ENCODE data around the gene CREBBP. TPM values are rescaled to one million over a fixed set of nuclear protein-coding genes. Genes with fewer than 3 reads are reported as not detected.
A peak's percentile ranks its signal among the peaks of the same experiment; 100 is the strongest.

The CREBBP gene
- total RNA-seq, 3 donors from 2014 or later: 44.7 to 47.2 (median 45.3) TPM

- ATAC-seq: no peak
- H3K27me3 Mint-ChIP-seq (ENCODE audit: low read depth): no peaks in the 10 kb centered on the region
- H3K4me3 Mint-ChIP-seq: no peak overlapping the region
- no peak for DNase-seq
- peaks cover 63% of the 10 kb centered on the region for H3K4me1 Mint-ChIP-seq (ENCODE audit: low read depth)
- no peaks in the 10 kb centered on the region for H3K9me3 Mint-ChIP-seq
- H3K36me3 Mint-ChIP-seq (ENCODE audit: insufficient read depth): peaks cover 30% of the 10 kb centered on the region
These were observed 88.0 kb downstream of the CREBBP start for GRCh38 chr16:3792472-3793012.

DNA sequence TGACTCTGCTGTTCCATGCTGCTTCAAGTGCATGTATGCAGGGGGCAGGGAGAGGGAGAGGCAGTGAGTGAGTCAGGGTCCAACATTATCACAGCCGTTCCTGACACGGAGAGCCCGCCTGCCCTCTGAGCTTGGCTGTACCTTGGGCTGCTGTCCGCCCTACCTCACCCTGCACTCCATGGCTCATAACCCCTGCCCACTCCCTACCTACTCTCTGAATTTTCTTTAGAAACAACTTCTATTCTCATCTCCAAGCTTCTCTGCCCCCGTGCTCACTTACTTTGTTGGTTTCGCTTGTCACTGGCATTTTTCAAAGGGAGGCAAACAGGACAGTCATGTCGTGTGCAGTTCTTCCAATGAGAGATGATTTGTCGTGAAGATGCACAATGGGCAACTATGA lies 88.8 kb downstream of the CREBBP start:
- Mint-ChIP-seq H3K4me1 (ENCODE audit: low read depth) (peaks cover 58% of the 10 kb centered on the region), H3K9me3 (no peaks in the 10 kb centered on the region), H3K36me3 (ENCODE audit: insufficient read depth) (peaks cover 32% of the 10 kb centered on the region)

GRCh38 chr16:3789375-3790099 lies 91.0 kb downstream of the CREBBP start:
- no peaks in the 10 kb centered on the region for H3K27me3 Mint-ChIP-seq (ENCODE audit: low read depth)
- H3K4me3 Mint-ChIP-seq: peak overlapping the region; percentile 12
- DNase-seq (no peak), ATAC-seq (peak; percentile 86 to 92)
- peaks cover 50% of the 10 kb centered on the region for H3K4me1 Mint-ChIP-seq (ENCODE audit: low read depth)
- H3K9me3 Mint-ChIP-seq: no peaks in the 10 kb centered on the region
- H3K36me3 Mint-ChIP-seq (ENCODE audit: insufficient read depth): peaks cover 40% of the 10 kb centered on the region

More for the DNA sequence above, 88.8 kb downstream of the CREBBP start:
- DNase-seq: no peak
- H3K27me3 Mint-ChIP-seq (ENCODE audit: low read depth): no peaks in the 10 kb centered on the region
- H3K4me3 Mint-ChIP-seq: no peak overlapping the region
- no peak for ATAC-seq

DNA sequence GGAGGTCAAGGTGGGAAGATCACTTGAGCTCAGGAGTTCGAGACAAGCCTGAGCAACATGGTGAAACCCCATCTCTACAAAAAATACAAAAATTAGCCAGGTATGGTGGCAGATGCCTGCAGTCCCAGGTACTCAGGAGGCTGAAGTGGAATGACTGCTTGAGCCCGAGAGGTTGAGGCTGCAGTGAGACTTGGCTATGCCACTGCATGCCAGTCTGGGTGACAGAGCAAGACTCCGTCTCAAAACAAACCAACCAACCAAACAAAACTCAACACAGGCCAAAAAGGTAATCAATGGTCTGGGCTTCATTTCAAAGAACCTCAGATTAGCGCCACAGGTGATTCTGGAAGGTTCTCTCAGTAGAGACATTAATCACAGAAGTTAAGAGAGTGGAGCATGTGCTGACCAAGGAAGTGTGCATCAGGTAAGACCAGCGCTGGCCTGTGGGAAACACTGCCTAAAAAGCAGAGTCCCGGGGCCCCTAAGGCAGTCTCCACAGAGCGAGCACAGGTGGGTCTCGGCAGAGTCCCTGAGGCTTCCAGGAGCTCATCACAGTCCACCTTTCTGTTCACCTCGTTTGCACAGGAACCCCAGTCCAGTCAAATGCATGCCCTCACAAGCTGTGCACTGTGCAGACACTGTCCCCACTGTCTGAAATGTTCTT lies 91.7 kb downstream of the CREBBP start:
- no peaks in the 10 kb centered on the region for H3K27me3 Mint-ChIP-seq (ENCODE audit: low read depth)
- no peak overlapping the region for H3K4me3 Mint-ChIP-seq
- peaks cover 46% of the 10 kb centered on the region for H3K36me3 Mint-ChIP-seq (ENCODE audit: insufficient read depth)
- no peaks in the 10 kb centered on the region for H3K9me3 Mint-ChIP-seq
- DNase-seq (no peak), ATAC-seq (no peak)
- peaks cover 47% of the 10 kb centered on the region for H3K4me1 Mint-ChIP-seq (ENCODE audit: low read depth)

DNA sequence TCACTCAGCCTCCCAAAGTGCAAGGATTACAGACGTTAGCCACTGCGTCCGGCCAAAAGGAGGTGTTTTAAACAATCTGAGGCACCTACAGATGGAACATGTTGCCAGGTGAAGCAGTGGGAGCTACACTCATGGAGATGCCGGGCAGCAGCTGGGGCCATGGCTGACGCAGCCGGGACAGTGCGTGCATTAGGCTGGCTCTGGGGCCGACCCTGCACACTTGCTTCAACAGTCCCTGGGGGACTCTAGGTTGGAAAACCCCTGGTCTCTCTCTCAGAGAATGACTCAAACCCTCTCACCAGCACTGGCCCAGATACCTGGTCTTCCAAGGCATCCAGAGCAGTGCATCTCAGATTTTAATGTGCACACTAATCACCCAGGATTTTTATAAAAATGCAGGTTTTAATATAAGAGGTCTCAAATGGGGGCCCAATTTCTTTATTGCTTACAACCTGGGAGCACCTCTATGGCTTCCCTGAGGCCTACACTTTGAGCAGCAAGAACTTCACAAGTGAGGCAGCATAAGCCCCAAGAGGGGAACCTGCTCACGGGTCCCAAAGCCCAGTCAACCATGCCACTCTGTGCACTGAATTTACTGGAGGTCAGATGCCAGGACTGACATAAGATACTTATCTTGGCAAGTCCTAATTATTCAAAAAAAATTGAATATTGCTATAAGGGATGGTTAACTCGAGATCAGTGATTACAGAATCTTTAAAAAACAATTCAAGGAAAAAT lies 92.4 kb downstream of the CREBBP start:
- ATAC-seq (peak in 1 of 2 donors; percentile 38), DNase-seq (no peak)
- H3K27me3 Mint-ChIP-seq (ENCODE audit: low read depth): no peaks in the 10 kb centered on the region
- H3K36me3 Mint-ChIP-seq (ENCODE audit: insufficient read depth): peaks cover 47% of the 10 kb centered on the region
- H3K4me1 Mint-ChIP-seq (ENCODE audit: low read depth): peaks cover 44% of the 10 kb centered on the region
- no peak overlapping the region for H3K4me3 Mint-ChIP-seq
- no peaks in the 10 kb centered on the region for H3K9me3 Mint-ChIP-seq

- Mint-ChIP-seq H3K27me3 (ENCODE audit: low read depth) (no peaks in the 10 kb centered on the region), H3K4me3 (no peak overlapping the region), H3K9me3 (no peaks in the 10 kb centered on the region), H3K36me3 (ENCODE audit: insufficient read depth) (peaks cover 46% of the 10 kb centered on the region), H3K4me1 (ENCODE audit: low read depth) (peaks cover 26% of the 10 kb centered on the region)
- ATAC-seq: no peak
- DNase-seq: no peak
These were observed 95.1 kb downstream of the CREBBP start for GRCh38 chr16:3785413-3785812.

DNA sequence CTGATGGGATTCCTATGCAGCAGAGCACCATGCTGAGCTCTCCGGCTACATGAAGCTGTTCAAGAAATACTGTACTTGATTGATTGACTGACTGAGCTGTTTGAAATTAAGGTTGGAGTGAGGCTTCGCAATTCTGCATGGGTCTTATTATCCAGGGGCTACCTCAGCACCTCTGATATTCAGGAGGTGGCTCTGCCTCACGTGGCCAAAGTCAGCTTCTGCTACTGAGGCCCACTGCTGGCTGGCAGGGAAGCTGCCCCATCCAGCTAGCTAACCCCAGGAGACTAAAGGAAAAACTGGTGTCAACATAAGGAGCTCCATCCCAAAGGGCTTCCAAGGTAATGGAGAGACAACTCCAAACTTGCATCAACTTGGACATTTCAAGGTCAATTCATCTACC lies 97.0 kb downstream of the CREBBP start:
- Mint-ChIP-seq H3K27me3 (ENCODE audit: low read depth) (no peaks in the 10 kb centered on the region), H3K4me1 (ENCODE audit: low read depth) (peaks cover 9% of the 10 kb centered on the region)

DNA sequence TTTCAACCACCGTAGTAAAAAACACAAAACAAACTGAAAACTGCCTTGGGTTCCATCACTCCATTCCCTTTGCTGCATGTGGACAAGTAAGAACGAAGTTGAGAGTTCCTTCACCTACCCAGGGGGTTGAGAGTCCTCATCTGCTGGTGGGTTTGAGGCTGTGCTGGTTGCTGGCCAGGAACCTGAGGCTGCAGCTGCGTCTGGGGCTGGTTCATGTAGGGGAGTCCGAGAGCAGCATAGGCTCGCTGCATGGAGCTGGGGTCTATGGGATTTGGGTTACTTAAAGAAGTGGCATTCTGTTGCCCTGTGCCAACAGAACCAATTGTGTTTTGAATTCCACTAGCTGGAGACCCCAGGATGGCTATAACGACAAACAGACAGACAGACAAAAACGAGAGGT lies 97.9 kb downstream of the CREBBP start:
- Mint-ChIP-seq H3K4me1 (ENCODE audit: low read depth) (peaks cover 3% of the 10 kb centered on the region), H3K36me3 (ENCODE audit: insufficient read depth) (peaks cover 47% of the 10 kb centered on the region), H3K9me3 (no peaks in the 10 kb centered on the region), H3K27me3 (ENCODE audit: low read depth) (no peaks in the 10 kb centered on the region), H3K4me3 (no peak overlapping the region)
- DNase-seq (no peak), ATAC-seq (no peak)

More for the DNA sequence above, 97.0 kb downstream of the CREBBP start:
- DNase-seq: no peak
- H3K4me3 Mint-ChIP-seq: no peak overlapping the region
- no peaks in the 10 kb centered on the region for H3K9me3 Mint-ChIP-seq
- H3K36me3 Mint-ChIP-seq (ENCODE audit: insufficient read depth): peaks cover 41% of the 10 kb centered on the region
- ATAC-seq: no peak

DNA sequence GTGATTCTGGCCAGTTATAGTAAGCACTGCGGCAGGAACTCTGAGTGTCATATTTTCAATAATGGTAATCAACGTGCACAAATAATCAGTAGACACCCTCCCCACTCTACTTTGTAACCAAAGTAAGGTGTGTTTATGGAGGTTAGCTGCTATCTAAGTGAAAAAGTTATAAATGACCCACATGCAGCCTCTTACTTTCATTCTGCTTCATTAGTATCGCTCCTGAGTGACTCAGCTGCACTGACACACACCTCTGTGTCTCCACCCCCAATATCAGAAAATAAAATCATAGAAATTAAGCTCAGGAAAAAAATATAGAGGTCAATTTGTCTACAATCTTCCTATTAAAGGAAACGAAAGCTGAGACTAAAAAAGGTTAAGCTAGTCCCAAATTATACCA lies 99.1 kb downstream of the CREBBP start:
- peaks cover 50% of the 10 kb centered on the region for H3K36me3 Mint-ChIP-seq (ENCODE audit: insufficient read depth)
- H3K27me3 Mint-ChIP-seq (ENCODE audit: low read depth): no peaks in the 10 kb centered on the region
- H3K4me1 Mint-ChIP-seq (ENCODE audit: low read depth): peaks cover 2% of the 10 kb centered on the region
- H3K9me3 Mint-ChIP-seq: no peaks in the 10 kb centered on the region
- H3K4me3 Mint-ChIP-seq: no peak overlapping the region
- DNase-seq: no peak
- peak in 1 of 2 donors; percentile 43 for ATAC-seq

DNA sequence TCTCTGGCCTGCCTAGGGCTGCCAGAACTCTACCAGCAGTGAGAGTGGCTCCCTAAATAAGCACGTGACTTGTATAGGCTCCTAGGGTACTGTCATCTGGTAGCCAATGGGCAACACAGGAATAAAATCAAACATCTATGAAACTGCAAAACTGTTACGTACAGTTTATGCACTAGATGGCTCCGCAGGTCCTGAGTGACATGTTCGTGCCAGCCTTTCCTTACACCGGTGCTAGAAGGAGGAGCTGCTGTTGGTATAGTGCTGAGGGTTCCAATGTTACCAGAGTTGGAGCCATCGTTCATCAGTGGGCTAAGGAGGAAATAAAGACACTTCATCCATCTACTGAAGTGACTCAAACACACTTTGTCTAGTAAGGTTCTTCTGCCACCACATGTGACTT lies 99.9 kb downstream of the CREBBP start:
- H3K4me1 Mint-ChIP-seq (ENCODE audit: low read depth): peaks cover 2% of the 10 kb centered on the region
- no peaks in the 10 kb centered on the region for H3K9me3 Mint-ChIP-seq
- H3K36me3 Mint-ChIP-seq (ENCODE audit: insufficient read depth): peaks cover 47% of the 10 kb centered on the region
- H3K4me3 Mint-ChIP-seq: no peak overlapping the region
- ATAC-seq: peak; percentile 53 to 54
- no peak for DNase-seq
- no peaks in the 10 kb centered on the region for H3K27me3 Mint-ChIP-seq (ENCODE audit: low read depth)

GRCh38 chr16:3776316-3776715 lies 104.2 kb downstream of the CREBBP start:
- Mint-ChIP-seq H3K36me3 (ENCODE audit: insufficient read depth) (peaks cover 41% of the 10 kb centered on the region), H3K4me3 (no peak overlapping the region), H3K9me3 (no peaks in the 10 kb centered on the region), H3K4me1 (ENCODE audit: low read depth) (no peaks in the 10 kb centered on the region), H3K27me3 (ENCODE audit: low read depth) (no peaks in the 10 kb centered on the region)
- ATAC-seq: no peak
- no peak for DNase-seq

DNA sequence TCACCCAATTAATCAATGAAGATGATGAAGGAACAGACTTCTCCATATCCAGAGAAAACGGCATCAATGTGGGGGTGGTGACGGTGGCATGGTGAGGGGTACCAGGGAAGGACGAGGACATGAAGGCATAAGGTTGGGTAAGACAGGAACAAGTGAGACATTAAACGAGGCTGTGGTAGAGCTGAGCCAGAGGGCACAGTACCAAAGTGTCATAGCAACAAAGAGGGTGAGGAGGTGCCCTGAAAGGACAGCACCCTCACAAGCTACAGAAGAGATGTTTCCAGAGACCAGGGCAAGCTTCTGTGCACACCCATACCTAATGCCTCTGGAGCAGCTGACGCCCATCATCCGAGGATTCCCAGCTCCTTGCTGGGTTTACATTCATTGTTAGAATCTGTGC lies 105.7 kb downstream of the CREBBP start:
- H3K4me3 Mint-ChIP-seq: no peak overlapping the region
- no peaks in the 10 kb centered on the region for H3K9me3 Mint-ChIP-seq
- H3K27me3 Mint-ChIP-seq (ENCODE audit: low read depth): no peaks in the 10 kb centered on the region
- ATAC-seq (no peak), DNase-seq (no peak)
- no peaks in the 10 kb centered on the region for H3K4me1 Mint-ChIP-seq (ENCODE audit: low read depth)
- peaks cover 47% of the 10 kb centered on the region for H3K36me3 Mint-ChIP-seq (ENCODE audit: insufficient read depth)

DNA sequence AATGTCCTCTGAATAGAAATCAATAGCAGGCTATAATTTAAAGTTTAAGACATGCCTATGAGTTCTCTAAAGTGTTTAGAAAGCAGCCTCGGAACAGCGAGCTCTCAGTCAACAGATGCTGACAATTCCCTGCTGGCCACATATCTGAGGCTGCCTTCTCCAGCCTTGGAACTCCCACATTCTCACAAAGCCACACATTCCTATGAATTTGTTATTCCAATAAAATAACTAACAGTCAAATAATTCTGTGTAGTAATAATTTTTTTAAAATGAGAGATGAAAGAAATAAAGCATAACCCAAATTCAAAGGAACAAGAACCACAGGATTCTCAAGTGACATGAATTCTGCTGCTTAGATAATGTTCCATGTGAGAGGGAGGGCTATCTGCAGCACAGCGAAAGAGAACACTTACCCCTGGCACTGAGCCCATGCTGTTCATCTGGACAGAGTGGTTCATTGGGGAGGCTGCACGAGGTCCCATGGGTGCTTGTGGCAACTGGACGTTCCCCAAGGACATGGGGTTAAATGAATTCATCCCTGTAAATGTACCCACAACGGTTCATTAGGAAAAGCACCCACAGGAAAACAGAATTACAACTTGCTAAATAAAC lies 106.3 kb downstream of the CREBBP start:
- Mint-ChIP-seq H3K27me3 (ENCODE audit: low read depth) (no peaks in the 10 kb centered on the region), H3K4me1 (ENCODE audit: low read depth) (no peaks in the 10 kb centered on the region), H3K4me3 (no peak overlapping the region), H3K36me3 (ENCODE audit: insufficient read depth) (peaks cover 45% of the 10 kb centered on the region), H3K9me3 (no peaks in the 10 kb centered on the region)
- ATAC-seq (no peak), DNase-seq (no peak)

GRCh38 chr16:3773663-3774062 lies 106.8 kb downstream of the CREBBP start:
- Mint-ChIP-seq H3K4me1 (ENCODE audit: low read depth) (no peaks in the 10 kb centered on the region), H3K27me3 (ENCODE audit: low read depth) (no peaks in the 10 kb centered on the region), H3K4me3 (no peak overlapping the region), H3K36me3 (ENCODE audit: insufficient read depth) (peaks cover 47% of the 10 kb centered on the region), H3K9me3 (no peaks in the 10 kb centered on the region)
- DNase-seq: no peak
- ATAC-seq: no peak

All from activated T-cell treated with anti-CD3 and anti-CD28 coated beads, Interleukin-2, amount 50 U/mL, for 4 hours (primary cell).